Embryonic facial prominence (tissue), 1 donor: Measurements from ENCODE around the gene ZBED6.

Experiments used
- DNase-seq: peaks from one replicate; pipeline ENCODE4 v3.0.0-alpha.2; 2016; ENCODE audit errors: extremely low spot score

ZBED6 gene

GRCh38 chr1:203840208-203840808 lies 44.9 kb downstream of the ZBED6 start:
- DNase-seq: no peak

- DNase-seq: no peak
Measured at GRCh38 chr1:203842559-203842876, 47.1 kb downstream of the ZBED6 start.

- DNase-seq: no peak
Measured at GRCh38 chr1:203843435-203843834, 48.0 kb downstream of the ZBED6 start.
